ENCODE results near the gene PALB2. TPM values are rescaled to one million over a fixed set of nuclear protein-coding genes. Genes with fewer than 3 reads are reported as not detected.

The PALB2 gene
- total and polyA plus RNA-seq, 2 of the 13 experiments (the other 11 are each of a cell fraction or from before 2014, with no cell fraction given): 12.1 to 40.9 TPM

GRCh38 chr16:23609929-23610328 lies 31.2 kb downstream of the PALB2 start:
- no peaks in the 10 kb centered on the region for H3K4me1 ChIP-seq (ENCODE audit: insufficient read depth, low read length)
- ATAC-seq: no peak
- H3K9ac ChIP-seq (ENCODE audit: insufficient read depth, low read depth, low read length): no peak overlapping the region
- FAIRE-seq: no peak
- WGBS (ENCODE audit: low lambda C conversion rate): 100% methylated on average over 1 of the region's 1 CpG
- intact Hi-C loops (cut with micrococcal nuclease; ENCODE audit: unreplicated experiment) (no loop called here), in situ Hi-C loops (cut with HindIII; ENCODE audit: extremely low pct_ligation_motif_present, low pct_unique_long_range_greater_than_20kb) (no loop called here)
- no peaks in the 10 kb centered on the region for H3K9me3 ChIP-seq (ENCODE audit: low read length)
- no peaks in the 10 kb centered on the region for H4K20me1 ChIP-seq (ENCODE audit: insufficient read depth, low read length)
- no peak overlapping the region for H3K4me3 ChIP-seq (replicated peaks in 1 of 3; ENCODE audit: insufficient read depth in 1 of 3, low read depth in 2 of 3, low read length in 3 of 3)
- no peaks in the 10 kb centered on the region for H3K27me3 ChIP-seq (ENCODE audit: control insufficient read depth in 1 of 2, insufficient read depth in 2 of 2, low read length in 2 of 2)
- DNase-seq (ENCODE audit: low spot score): no peak
- ChIA-PET POLR2A (no interaction called here), CTCF (ENCODE audit: low intra/inter-chr PET ratio, low total read pairs) (no interaction called here)
- no peaks in the 10 kb centered on the region for H3K79me2 ChIP-seq (ENCODE audit: insufficient read depth, low read length)
- H2AFZ ChIP-seq (ENCODE audit: low read length): no peak overlapping the region
- peaks cover 14 to 56% of the 10 kb centered on the region in 2 experiments for H3K36me3 ChIP-seq (replicated peaks in 1 of 2; ENCODE audit: control insufficient read depth in 1 of 2, insufficient read depth in 2 of 2, low read length in 2 of 2)
- H3K4me2 ChIP-seq (ENCODE audit: low read depth, low read length): no peak overlapping the region
- H3K27ac ChIP-seq (ENCODE audit: extremely low read length, insufficient read depth, low read length): no peak overlapping the region
- BruUV-seq (replicated peaks): no TSS peak
- TF ChIP-seq ZNF547 (CRISPR knock-in tag; IDR thresholded peaks at IDR 0.05) (no peak), HNRNPLL (IDR thresholded peaks at IDR 0.05; ENCODE audit: low read depth, low read length, poor library complexity, severe bottlenecking) (no peak)
- TF ChIP-seq, protein P1, sequence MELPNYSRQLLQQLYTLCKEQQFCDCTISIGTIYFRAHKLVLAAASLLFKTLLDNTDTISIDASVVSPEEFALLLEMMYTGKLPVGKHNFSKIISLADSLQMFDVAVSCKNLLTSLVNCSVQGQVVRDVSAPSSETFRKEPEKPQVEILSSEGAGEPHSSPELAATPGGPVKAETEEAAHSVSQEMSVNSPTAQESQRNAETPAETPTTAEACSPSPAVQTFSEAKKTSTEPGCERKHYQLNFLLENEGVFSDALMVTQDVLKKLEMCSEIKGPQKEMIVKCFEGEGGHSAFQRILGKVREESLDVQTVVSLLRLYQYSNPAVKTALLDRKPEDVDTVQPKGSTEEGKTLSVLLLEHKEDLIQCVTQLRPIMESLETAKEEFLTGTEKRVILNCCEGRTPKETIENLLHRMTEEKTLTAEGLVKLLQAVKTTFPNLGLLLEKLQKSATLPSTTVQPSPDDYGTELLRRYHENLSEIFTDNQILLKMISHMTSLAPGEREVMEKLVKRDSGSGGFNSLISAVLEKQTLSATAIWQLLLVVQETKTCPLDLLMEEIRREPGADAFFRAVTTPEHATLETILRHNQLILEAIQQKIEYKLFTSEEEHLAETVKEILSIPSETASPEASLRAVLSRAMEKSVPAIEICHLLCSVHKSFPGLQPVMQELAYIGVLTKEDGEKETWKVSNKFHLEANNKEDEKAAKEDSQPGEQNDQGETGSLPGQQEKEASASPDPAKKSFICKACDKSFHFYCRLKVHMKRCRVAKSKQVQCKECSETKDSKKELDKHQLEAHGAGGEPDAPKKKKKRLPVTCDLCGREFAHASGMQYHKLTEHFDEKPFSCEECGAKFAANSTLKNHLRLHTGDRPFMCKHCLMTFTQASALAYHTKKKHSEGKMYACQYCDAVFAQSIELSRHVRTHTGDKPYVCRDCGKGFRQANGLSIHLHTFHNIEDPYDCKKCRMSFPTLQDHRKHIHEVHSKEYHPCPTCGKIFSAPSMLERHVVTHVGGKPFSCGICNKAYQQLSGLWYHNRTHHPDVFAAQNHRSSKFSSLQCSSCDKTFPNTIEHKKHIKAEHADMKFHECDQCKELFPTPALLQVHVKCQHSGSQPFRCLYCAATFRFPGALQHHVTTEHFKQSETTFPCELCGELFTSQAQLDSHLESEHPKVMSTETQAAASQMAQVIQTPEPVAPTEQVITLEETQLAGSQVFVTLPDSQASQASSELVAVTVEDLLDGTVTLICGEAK (IDR thresholded peaks at IDR 0.05): peak; percentile 43; the same call in 1 of the 2 replicates
- TF ChIP-seq, protein P1 (CRISPR knock-in tag; IDR thresholded peaks at IDR 0.05): no peak; the same call in 1 of the 2 replicates
- TF ChIP-seq, protein P2, sequence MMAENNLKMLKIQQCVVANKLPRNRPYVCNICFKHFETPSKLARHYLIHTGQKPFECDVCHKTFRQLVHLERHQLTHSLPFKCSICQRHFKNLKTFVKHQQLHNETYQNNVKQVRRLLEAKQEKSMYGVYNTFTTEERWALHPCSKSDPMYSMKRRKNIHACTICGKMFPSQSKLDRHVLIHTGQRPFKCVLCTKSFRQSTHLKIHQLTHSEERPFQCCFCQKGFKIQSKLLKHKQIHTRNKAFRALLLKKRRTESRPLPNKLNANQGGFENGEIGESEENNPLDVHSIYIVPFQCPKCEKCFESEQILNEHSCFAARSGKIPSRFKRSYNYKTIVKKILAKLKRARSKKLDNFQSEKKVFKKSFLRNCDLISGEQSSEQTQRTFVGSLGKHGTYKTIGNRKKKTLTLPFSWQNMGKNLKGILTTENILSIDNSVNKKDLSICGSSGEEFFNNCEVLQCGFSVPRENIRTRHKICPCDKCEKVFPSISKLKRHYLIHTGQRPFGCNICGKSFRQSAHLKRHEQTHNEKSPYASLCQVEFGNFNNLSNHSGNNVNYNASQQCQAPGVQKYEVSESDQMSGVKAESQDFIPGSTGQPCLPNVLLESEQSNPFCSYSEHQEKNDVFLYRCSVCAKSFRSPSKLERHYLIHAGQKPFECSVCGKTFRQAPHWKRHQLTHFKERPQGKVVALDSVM (CRISPR knock-in tag; IDR thresholded peaks at IDR 0.05): 0 out of 2 replicates have a peak, but pooled peaks have one; percentile 1

Measured in HepG2 (cell line).